Muscle layer of duodenum (tissue), 2 donors: Measurements from ENCODE around the gene CNOT11.

ENCODE experiments used
- H3K27ac ChIP-seq: one replicate; pipeline ENCODE4 v1.7.0; 2013; ENCODE audit warnings: mild to moderate bottlenecking, low read length
- H3K27me3 ChIP-seq: one replicate; pipeline ENCODE4 v1.7.0; 2013; ENCODE audit warnings: low read depth, mild to moderate bottlenecking, control low read depth, low read length
- H3K36me3 ChIP-seq, 2 donors: one replicate each; pipeline ENCODE4 v1.7.0; 2013; ENCODE audit warnings: low read length in 2 of 2, control low read depth in 1 of 2, mild to moderate bottlenecking in 1 of 2; ENCODE audit not compliant: insufficient read depth in 2 of 2, control insufficient read depth in 1 of 2
- H3K4me1 ChIP-seq, 2 donors: one replicate each; pipeline ENCODE4 v1.7.0; 2013; ENCODE audit warnings: low read length in 2 of 2, mild to moderate bottlenecking in 2 of 2, control low read depth in 1 of 2, moderate library complexity in 1 of 2; ENCODE audit not compliant: insufficient read depth in 2 of 2, control insufficient read depth in 1 of 2
- H3K4me3 ChIP-seq, 2 donors: one replicate each; pipeline ENCODE4 v1.7.0; 2013; ENCODE audit warnings: low read length in 2 of 2, low read depth in 1 of 2, mild to moderate bottlenecking in 1 of 2
- H3K9me3 ChIP-seq, 2 donors: one replicate each; pipeline ENCODE4 v1.7.0; 2013; ENCODE audit warnings: low read length in 2 of 2, control low read depth in 1 of 2, mild to moderate bottlenecking in 1 of 2; ENCODE audit not compliant: control insufficient read depth in 1 of 2
- donor health status: healthy.

The CNOT11 gene

DNA sequence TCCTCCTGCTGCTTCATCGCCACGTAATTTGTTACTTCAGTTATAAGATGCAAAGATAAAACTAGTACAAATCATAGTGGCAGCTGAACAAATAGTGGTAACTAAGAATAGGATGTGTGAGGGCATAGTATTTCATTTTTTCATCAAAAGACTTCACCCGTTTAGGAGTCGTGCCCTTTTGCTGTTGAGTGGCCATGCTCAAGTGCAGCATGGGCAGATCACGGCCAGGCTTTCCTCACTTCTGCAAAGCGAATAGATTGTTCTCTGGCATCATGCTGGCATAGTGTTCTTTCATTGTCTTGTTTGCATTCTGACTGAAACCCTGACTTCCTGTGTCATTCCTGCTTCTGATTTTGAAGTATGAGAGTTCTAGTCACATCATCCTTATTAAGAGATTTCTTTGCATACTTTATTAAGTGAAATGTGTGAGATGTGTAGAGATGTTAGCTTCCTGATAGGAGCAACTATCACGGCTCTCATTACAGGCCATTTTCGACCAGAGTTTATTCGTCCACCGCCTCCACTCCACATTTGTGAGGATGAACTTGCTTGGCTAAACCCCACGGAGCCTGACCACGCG lies 11.8 kb downstream of the CNOT11 start:
- Histone ChIP-seq H3K4me1 (no peaks in the 10 kb centered on the region), H3K9me3 (no peaks in the 10 kb centered on the region), H3K27ac (no peak overlapping the region), H3K36me3 (peaks cover 40 to 69% of the 10 kb centered on the region in 2 donors), H3K4me3 (no peak overlapping the region), H3K27me3 (no peaks in the 10 kb centered on the region)

DNA sequence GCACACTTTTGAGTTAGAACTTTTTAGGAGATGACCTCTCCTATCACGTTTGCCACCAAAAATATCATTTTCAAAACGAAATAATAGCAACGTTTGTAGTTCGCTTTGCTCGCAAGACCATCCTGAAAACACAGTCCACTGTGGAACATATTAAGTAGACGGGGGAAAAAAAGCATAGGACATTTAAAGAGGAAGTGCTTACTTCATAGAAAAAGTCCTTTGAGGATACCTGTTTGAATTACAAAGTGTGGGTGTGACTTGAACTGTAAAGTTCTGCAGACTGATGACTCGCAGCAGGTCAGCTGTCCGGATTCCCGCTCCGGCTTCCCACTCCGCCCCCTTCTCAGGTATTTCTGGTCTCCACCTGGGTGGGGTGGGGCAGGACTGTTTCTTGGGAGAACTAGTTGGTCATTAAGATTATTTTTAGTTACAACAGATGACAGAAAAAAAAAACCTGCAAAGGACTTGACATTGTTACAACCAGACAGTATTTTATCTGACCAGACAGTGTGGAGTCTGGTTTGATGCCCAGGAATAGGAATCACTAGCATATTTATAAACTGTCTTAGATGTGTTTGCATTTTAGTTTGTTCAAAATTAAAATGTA lies 13.3 kb downstream of the CNOT11 start:
- H3K36me3 ChIP-seq: peaks cover 52 to 82% of the 10 kb centered on the region in 2 donors
- H3K27ac ChIP-seq: no peak overlapping the region
- no peaks in the 10 kb centered on the region for H3K4me1 ChIP-seq
- no peak overlapping the region for H3K4me3 ChIP-seq
- H3K27me3 ChIP-seq: no peaks in the 10 kb centered on the region
- H3K9me3 ChIP-seq: no peaks in the 10 kb centered on the region

DNA sequence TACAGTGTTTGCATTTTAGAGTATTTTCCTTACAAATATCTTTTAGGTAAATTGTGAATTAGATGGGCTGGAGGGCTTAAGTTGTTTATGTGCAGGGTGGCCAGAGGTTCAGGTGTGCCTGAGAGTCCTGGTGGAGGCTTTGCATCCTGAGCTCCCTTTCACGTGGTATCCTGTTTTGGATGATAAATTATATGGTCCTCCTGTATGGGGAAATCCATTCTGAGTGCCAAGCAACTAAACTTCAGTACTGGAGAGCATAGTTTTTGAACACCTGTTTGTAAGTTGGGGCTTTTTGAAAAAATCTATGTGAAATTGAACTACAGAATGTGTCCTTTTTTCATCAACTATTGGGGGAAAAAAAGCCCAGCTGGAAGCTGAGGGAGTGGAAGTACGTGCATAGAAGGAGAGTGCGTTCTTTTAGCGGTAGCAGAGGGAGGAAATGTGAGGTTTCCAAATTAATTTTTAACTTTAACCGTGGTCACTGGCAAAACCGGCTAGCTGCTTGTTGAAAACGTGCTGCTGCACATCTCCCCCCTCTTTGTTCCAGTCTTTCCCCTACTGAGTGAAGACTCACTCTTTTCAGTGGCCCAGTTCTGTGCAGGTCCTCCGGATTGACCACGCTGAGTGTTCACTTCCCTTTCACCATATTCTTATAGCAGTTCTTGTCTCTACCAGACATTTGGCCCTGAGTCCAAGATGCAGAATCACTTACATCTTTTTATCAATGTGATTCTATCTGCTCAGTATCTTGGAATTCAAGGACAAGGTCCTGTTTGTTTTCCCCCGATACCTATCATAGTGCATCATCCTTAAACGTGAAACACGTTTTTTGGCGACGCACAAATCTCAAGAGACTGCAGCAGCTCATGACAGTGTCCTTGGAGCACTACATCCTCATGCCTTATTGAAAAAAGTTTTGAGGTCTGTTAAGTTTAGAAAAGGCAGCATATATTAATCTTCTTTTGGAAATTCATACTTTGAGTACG lies 15.3 kb downstream of the CNOT11 start:
- peaks cover 59 to 87% of the 10 kb centered on the region in 2 donors for H3K36me3 ChIP-seq
- H3K4me3 ChIP-seq: no peak overlapping the region
- H3K9me3 ChIP-seq: no peaks in the 10 kb centered on the region
- no peaks in the 10 kb centered on the region for H3K27me3 ChIP-seq
- H3K4me1 ChIP-seq: no peaks in the 10 kb centered on the region
- no peak overlapping the region for H3K27ac ChIP-seq

DNA sequence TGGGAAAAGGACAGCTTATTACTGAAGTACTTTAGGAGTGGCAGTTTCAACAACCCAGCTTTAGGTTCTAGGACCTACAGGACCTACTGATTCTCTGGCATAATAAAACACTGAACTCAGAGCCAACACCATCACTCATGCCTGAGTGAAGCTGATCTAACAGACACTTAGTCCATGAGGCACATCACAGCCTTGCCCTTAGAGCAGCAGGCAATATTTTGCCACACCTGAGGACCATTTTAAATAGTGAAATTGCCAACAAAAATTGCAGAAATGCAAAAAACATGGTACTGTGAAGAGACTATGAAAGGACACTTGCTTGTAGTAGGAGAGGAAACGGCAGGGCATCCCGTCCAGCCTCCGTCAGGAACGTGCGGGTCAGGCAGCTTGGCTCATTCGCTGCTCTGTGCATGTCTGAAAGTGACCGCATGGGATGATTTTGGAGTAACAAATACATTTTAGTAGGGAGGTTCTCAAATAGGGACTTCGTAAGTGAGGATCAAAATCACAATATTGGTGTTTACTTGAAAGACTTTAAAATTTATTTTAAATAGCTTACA lies 18.1 kb downstream of the CNOT11 start:
- no peak overlapping the region for H3K4me3 ChIP-seq
- H3K27ac ChIP-seq: no peak overlapping the region
- H3K36me3 ChIP-seq: peaks cover 58 to 68% of the 10 kb centered on the region in 2 donors
- no peaks in the 10 kb centered on the region for H3K27me3 ChIP-seq
- no peaks in the 10 kb centered on the region for H3K4me1 ChIP-seq
- H3K9me3 ChIP-seq: no peaks in the 10 kb centered on the region

DNA sequence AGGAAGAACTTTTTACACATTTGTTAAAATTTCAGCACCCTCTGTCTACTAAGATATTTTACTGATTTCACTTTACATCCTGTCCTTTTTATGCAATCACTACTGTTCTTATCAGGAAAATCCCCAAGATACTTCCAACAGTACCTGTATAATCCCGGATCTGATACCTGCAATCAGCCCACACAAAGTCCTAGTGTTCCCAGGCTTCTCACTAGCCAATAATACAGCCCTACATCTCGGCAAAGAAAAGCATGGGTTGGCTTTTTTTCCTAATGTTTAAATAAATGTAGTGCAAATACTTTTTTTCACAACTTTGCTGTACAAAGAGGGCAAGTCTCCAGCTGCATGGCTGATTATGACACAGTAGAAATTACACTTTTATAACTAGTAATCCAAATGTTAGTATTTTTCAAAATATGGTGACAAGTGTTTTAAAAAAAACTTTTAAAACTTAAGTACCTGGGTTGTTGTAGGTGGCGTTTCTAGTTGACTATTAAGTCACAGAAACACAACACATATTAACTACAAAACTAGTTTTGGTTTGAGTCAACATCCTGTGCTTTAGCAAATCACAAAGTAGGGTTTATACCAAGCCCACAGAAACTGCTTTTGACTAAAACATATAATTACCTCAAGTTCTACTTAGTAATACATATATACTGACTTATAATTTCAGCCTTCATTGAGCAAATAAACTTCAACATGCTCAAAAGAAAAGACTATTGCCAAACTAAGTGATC lies 19.5 kb downstream of the CNOT11 start:
- Histone ChIP-seq H3K9me3 (no peaks in the 10 kb centered on the region), H3K36me3 (peaks cover 56 to 66% of the 10 kb centered on the region in 2 donors), H3K27ac (no peak overlapping the region), H3K4me1 (no peaks in the 10 kb centered on the region), H3K4me3 (no peak overlapping the region), H3K27me3 (no peaks in the 10 kb centered on the region)

DNA sequence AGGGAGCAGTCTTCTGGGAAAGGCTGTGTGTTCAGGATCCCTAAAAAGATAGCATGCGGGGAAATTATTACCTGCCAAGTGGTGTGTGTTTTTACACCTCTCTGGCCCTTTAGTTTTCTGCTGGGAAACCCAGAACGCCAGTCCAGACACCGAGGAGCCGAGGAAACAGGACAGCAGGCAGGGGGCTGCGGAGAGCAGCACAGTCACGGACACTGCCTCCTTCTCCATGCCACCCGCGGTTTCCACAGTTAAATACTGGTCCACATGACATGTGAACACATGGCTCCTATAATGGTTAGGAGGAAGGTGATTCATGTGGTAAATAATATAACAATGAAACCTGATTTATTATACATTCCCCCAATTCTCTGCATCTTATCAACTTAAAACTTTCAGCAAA lies 20.4 kb downstream of the CNOT11 start:
- Histone ChIP-seq H3K9me3 (no peaks in the 10 kb centered on the region), H3K27ac (no peak overlapping the region), H3K4me1 (no peaks in the 10 kb centered on the region), H3K36me3 (peaks cover 48 to 59% of the 10 kb centered on the region in 2 donors), H3K4me3 (no peak overlapping the region), H3K27me3 (no peaks in the 10 kb centered on the region)

DNA sequence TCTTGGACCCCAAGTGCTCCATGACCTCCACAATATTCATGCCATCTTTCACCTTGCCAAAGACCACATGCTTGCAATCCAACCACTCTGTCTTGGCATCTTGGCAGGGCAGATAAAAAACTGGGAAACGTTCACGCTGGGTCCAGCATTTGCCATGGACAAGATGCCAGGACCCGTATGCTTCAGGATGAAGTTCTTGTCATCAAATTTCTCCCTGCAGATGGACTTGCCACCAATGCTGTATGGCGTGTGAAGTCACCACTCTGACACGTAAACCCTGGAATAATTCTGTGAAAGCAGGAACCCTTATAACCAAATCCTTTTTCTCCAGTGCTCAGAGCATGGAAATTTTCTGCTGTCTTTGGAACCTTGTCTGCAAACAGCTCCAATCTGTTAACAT lies 21.5 kb downstream of the CNOT11 start:
- no peaks in the 10 kb centered on the region for H3K4me1 ChIP-seq
- no peak overlapping the region for H3K4me3 ChIP-seq
- no peaks in the 10 kb centered on the region for H3K27me3 ChIP-seq
- H3K9me3 ChIP-seq: no peaks in the 10 kb centered on the region
- H3K36me3 ChIP-seq: peaks cover 48 to 51% of the 10 kb centered on the region in 2 donors
- H3K27ac ChIP-seq: no peak overlapping the region

DNA sequence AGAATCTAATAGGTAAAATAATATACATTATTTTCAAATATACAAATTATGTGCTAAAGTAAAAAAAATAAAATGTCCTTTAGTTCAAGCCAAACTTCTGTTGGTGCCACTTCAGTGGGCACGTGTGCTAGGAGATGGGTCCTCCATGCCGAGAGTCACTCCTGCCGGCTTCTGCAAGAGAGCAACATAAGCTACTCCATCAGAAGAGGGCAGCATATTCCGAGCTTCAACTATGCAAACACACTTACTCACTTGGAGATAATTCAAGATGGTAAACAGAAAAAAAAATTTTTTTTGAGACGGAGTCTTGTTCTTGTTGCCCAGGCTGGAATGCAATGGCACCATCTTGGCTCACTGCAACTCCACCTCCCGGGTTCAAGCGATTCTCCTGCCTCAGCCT lies 24.4 kb downstream of the CNOT11 start:
- H3K4me1 ChIP-seq: no peaks in the 10 kb centered on the region
- H3K9me3 ChIP-seq: no peaks in the 10 kb centered on the region
- H3K27me3 ChIP-seq: no peaks in the 10 kb centered on the region
- no peak overlapping the region for H3K27ac ChIP-seq
- H3K4me3 ChIP-seq: no peak overlapping the region
- H3K36me3 ChIP-seq: peaks cover 39 to 51% of the 10 kb centered on the region in 2 donors

DNA sequence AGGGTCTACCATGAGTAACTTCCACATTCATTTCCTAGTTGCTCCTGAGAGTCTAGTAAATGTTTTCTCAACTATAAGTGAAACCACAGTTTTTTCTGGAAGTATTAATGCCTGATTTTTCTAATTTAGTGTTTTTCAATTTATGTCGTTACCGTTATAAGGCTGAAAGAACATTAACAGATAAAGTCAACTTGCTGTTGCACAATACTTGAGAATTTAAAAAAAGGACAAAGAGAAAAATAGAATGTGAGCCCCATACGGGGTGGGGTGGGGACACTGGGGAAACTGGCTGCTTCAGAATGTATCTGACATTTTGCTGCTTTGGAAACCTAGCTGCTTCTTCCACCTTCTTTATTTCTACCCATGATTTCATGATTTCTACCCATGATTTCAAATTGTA lies 26.2 kb downstream of the CNOT11 start:
- Histone ChIP-seq H3K4me3 (no peak overlapping the region), H3K36me3 (peaks cover 43 to 51% of the 10 kb centered on the region in 2 donors), H3K9me3 (no peaks in the 10 kb centered on the region)

DNA sequence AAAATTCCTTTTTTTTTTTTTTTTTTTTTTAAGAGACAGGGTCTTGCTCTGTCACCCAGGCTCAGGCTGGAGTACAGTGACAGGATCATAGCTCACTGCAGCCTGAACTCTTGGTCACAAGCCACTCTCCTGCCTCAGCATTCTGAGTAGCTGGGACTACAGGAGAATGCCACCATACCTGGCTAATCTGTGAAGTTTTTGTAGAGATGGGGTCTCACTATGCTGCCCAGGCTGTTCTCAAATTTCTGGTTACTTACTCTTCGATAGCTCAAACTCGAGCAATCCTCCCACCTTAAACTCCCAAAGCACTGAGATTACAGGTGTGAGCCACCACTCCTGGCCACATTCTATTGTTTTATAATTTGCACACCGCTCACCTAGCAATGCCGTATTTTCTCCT lies 28.8 kb downstream of the CNOT11 start:
- Histone ChIP-seq H3K27me3 (no peaks in the 10 kb centered on the region), H3K4me3 (no peak overlapping the region), H3K4me1 (no peaks in the 10 kb centered on the region), H3K9me3 (no peaks in the 10 kb centered on the region), H3K27ac (no peak overlapping the region), H3K36me3 (peaks cover 47 to 65% of the 10 kb centered on the region in 2 donors)

More for the DNA sequence above, 26.2 kb downstream of the CNOT11 start:
- Histone ChIP-seq H3K4me1 (no peaks in the 10 kb centered on the region), H3K27me3 (no peaks in the 10 kb centered on the region), H3K27ac (no peak overlapping the region)
